ENCODE measurements around the gene ATP6V1C2. TPM values are rescaled to one million over a fixed set of nuclear protein-coding genes. Genes with fewer than 3 reads are reported as not detected.
"Not testable (repeated sequence)": the region's sequence is repeated elsewhere in the genome, so short reads cannot be mapped to it uniquely, and the experiment has no call there.

ATP6V1C2 gene
- polyA plus RNA-seq, 1 donor from 2014 or later: not detected

DNA sequence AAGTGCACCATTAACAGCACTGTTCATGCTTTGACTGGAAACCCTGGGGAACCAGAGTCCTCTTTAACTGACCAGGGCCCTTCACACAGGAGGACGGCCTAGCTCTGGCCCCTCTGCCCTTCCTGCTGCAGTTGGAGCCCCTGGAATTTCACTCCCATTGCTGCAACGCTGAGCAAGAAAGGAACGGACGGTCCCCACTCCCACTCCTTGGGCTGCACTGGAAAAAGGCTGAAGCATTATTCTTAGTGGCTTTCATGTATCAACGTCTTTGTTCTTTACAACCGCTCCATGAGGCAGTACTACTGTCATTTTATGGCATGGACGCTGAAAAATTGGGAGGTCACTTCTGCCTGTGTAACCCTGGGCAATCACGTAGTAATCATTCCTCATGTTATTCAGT, 81.2 kb downstream of the ATP6V1C2 start:
- Histone ChIP-seq H3F3A (ENCODE audit: insufficient read depth, low read length, poor library complexity, severe bottlenecking) (no peaks in the 10 kb centered on the region), H4K20me1 (ENCODE audit: insufficient read depth) (no peaks in the 10 kb centered on the region), H3K27ac (ENCODE audit: low read length) (no peak overlapping the region), H3K4me3 (ENCODE audit: low read length) (no peak overlapping the region), H3K79me2 (replicated peaks; ENCODE audit: insufficient read depth, low read length) (peaks cover 21% of the 10 kb centered on the region), H2AFZ (ENCODE audit: low read depth, low read length) (no peak overlapping the region), H3K27me3 (ENCODE audit: insufficient read depth, low read depth, low read length) (no peaks in the 10 kb centered on the region), H3K9ac (ENCODE audit: low read length) (no peak overlapping the region), H3K36me3 (ENCODE audit: insufficient read depth, low read length) (no peaks in the 10 kb centered on the region), H3K4me2 (ENCODE audit: low read length) (no peak overlapping the region), H3K9me2 (ENCODE audit: insufficient read depth, low read length) (no peaks in the 10 kb centered on the region), H3K9me3 (ENCODE audit: low read length) (no peaks in the 10 kb centered on the region)
- TF ChIP-seq EZH2 (IDR thresholded peaks at IDR 0.05; ENCODE audit: borderline replicate concordance, insufficient read depth, low read length, poor library complexity, severe bottlenecking) (no peak), EP300 (conservative IDR thresholded peaks at IDR 0.05; ENCODE audit: poor library complexity, severe bottlenecking) (no peak), RAD21 (conservative IDR thresholded peaks at IDR 0.05) (no peak)
- TF ChIP-seq, protein P1, sequence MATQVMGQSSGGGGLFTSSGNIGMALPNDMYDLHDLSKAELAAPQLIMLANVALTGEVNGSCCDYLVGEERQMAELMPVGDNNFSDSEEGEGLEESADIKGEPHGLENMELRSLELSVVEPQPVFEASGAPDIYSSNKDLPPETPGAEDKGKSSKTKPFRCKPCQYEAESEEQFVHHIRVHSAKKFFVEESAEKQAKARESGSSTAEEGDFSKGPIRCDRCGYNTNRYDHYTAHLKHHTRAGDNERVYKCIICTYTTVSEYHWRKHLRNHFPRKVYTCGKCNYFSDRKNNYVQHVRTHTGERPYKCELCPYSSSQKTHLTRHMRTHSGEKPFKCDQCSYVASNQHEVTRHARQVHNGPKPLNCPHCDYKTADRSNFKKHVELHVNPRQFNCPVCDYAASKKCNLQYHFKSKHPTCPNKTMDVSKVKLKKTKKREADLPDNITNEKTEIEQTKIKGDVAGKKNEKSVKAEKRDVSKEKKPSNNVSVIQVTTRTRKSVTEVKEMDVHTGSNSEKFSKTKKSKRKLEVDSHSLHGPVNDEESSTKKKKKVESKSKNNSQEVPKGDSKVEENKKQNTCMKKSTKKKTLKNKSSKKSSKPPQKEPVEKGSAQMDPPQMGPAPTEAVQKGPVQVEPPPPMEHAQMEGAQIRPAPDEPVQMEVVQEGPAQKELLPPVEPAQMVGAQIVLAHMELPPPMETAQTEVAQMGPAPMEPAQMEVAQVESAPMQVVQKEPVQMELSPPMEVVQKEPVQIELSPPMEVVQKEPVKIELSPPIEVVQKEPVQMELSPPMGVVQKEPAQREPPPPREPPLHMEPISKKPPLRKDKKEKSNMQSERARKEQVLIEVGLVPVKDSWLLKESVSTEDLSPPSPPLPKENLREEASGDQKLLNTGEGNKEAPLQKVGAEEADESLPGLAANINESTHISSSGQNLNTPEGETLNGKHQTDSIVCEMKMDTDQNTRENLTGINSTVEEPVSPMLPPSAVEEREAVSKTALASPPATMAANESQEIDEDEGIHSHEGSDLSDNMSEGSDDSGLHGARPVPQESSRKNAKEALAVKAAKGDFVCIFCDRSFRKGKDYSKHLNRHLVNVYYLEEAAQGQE (IDR thresholded peaks at IDR 0.05; ENCODE audit: borderline replicate concordance): no peak

DNA sequence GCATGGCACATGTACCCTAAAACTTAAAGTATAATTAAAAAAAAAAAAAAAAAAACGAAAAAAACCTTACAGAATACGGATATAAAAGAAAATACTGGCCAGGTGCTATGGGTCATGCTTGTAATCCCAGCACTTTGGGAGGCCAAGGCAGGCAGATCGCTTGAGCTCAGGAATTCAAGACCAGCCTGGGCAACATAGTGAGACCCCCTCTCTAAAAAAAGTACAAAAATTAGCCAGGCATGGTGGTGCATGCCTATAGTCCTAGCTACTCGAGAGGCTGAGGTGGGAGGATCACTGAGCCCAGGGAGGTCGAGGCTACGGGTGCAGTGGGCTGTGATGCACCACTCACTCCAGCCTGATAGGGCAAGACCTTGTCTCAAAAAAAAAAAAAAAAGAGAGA, 84.6 kb downstream of the ATP6V1C2 start:
- not testable (repeated sequence) for H4K20me1 ChIP-seq (ENCODE audit: insufficient read depth); H3K4me2 ChIP-seq (ENCODE audit: low read length); H2AFZ ChIP-seq (ENCODE audit: low read depth, low read length); H3F3A ChIP-seq (ENCODE audit: insufficient read depth, low read length, poor library complexity, severe bottlenecking); H3K4me3 ChIP-seq (ENCODE audit: low read length); H3K27me3 ChIP-seq (ENCODE audit: insufficient read depth, low read depth, low read length); H3K9me2 ChIP-seq (ENCODE audit: insufficient read depth, low read length); H3K9me3 ChIP-seq (ENCODE audit: low read length); H3K36me3 ChIP-seq (ENCODE audit: insufficient read depth, low read length); H3K27ac ChIP-seq (ENCODE audit: low read length); H3K9ac ChIP-seq (ENCODE audit: low read length)
- peaks cover 54% of the 10 kb centered on the region for H3K79me2 ChIP-seq (replicated peaks; ENCODE audit: insufficient read depth, low read length)

DNA sequence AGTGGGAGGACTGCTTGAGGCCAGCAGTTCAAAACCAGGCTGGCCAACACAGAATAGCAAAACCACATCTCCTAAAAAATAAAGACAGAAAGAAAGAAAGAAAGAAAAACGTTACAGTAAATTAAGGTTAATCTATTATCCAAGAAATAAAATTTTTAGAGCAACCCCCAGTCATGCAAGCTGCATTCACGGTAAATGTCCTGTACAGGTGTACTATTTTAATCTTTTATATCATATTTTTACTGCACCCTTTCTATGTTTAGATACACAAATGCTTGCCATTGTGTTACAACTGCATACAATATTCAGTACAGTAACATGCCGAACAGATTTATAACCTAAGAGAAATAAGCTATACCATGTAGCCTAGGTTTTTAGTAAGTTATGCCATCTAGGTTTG, 85.1 kb downstream of the ATP6V1C2 start:
- Histone ChIP-seq H2AFZ (ENCODE audit: low read depth, low read length) (no peak overlapping the region), H3K27me3 (ENCODE audit: insufficient read depth, low read depth, low read length) (no peaks in the 10 kb centered on the region), H3K79me2 (replicated peaks; ENCODE audit: insufficient read depth, low read length) (peaks cover 60% of the 10 kb centered on the region), H4K20me1 (ENCODE audit: insufficient read depth) (no peaks in the 10 kb centered on the region), H3K36me3 (ENCODE audit: insufficient read depth, low read length) (no peaks in the 10 kb centered on the region), H3K9ac (ENCODE audit: low read length) (no peak overlapping the region), H3K4me3 (ENCODE audit: low read length) (no peak overlapping the region), H3K4me2 (ENCODE audit: low read length) (no peak overlapping the region), H3K9me3 (ENCODE audit: low read length) (no peaks in the 10 kb centered on the region), H3K27ac (ENCODE audit: low read length) (no peak overlapping the region), H3K9me2 (ENCODE audit: insufficient read depth, low read length) (no peaks in the 10 kb centered on the region), H3F3A (ENCODE audit: insufficient read depth, low read length, poor library complexity, severe bottlenecking) (no peaks in the 10 kb centered on the region)
- TF ChIP-seq TAF1 (IDR thresholded peaks at IDR 0.05; ENCODE audit: low read depth) (no peak), MXI1 (conservative IDR thresholded peaks at IDR 0.05; ENCODE audit: poor library complexity, severe bottlenecking) (no peak)
- TF ChIP-seq, protein P2, sequence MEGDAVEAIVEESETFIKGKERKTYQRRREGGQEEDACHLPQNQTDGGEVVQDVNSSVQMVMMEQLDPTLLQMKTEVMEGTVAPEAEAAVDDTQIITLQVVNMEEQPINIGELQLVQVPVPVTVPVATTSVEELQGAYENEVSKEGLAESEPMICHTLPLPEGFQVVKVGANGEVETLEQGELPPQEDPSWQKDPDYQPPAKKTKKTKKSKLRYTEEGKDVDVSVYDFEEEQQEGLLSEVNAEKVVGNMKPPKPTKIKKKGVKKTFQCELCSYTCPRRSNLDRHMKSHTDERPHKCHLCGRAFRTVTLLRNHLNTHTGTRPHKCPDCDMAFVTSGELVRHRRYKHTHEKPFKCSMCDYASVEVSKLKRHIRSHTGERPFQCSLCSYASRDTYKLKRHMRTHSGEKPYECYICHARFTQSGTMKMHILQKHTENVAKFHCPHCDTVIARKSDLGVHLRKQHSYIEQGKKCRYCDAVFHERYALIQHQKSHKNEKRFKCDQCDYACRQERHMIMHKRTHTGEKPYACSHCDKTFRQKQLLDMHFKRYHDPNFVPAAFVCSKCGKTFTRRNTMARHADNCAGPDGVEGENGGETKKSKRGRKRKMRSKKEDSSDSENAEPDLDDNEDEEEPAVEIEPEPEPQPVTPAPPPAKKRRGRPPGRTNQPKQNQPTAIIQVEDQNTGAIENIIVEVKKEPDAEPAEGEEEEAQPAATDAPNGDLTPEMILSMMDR (IDR thresholded peaks at IDR 0.05; ENCODE audit: poor library complexity, severe bottlenecking): no peak
- TF ChIP-seq, protein P1 (IDR thresholded peaks at IDR 0.05; ENCODE audit: borderline replicate concordance): no peak

Measured in neural cell (in vitro differentiated cells).